Vagina (tissue), 2 donors: ENCODE results near the gene CDK5R1. TPM values are rescaled to one million over a fixed set of nuclear protein-coding genes. Genes with fewer than 3 reads are reported as not detected.

Experiments
- DNase-seq, 2 donors: peaks; one replicate each; pipeline ENCODE4 v3.0.0-alpha.2; 2017; ENCODE audit errors: extremely low spot score in 2 of 2
- H3K27ac ChIP-seq: fragments of 200-600 bp; sonication (generic); one replicate; pipeline ENCODE4 v1.5.1; 2019
- H3K27me3 ChIP-seq: fragments of 200-600 bp; sonication (generic); one replicate; pipeline ENCODE4 v1.5.1; 2019
- H3K36me3 ChIP-seq, 2 donors: fragments of 200-600 bp; sonication (generic); one replicate each; pipeline ENCODE4 v1.5.1; 2017 to 2019
- H3K4me1 ChIP-seq: fragments of 200-600 bp; sonication (generic); one replicate; pipeline ENCODE4 v1.5.1; 2019
- H3K4me3 ChIP-seq, 2 donors: fragments of 200-600 bp; sonication (generic); 1 replicate in 1 of 2; 2 replicates in 1 of 2; pipeline ENCODE4 v1.5.1; 2016 to 2019
- H3K9me3 ChIP-seq: fragments of 200-600 bp; sonication (generic); one replicate; pipeline ENCODE4 v1.5.1; 2019
- CTCF ChIP-seq, 3 experiments: fragments of 450-650 bp in 2 of 3; fragments of 200-600 bp in 1 of 3; sonication (generic) in 1 of 3; IDR thresholded peaks; one replicate each; pipeline ENCODE4 v1.5.1; 2017 to 2019; ENCODE audit warnings: antibody characterized with exemption in 3 of 3, mild to moderate bottlenecking in 2 of 3, moderate library complexity in 2 of 3
- POLR2A ChIP-seq, 2 donors: fragments of 450-650 bp; IDR thresholded peaks; one replicate each; pipeline ENCODE4 v1.6.1; 2017; ENCODE audit warnings: antibody characterized with exemption in 2 of 2, mild to moderate bottlenecking in 2 of 2, moderate library complexity in 2 of 2
- POLR2AphosphoS5 ChIP-seq, 2 donors: sonication (generic); formaldehyde crosslinking; IDR thresholded peaks; one replicate each; pipeline ENCODE4 v1.9.0; 2017; ENCODE audit warnings: antibody characterized with exemption in 2 of 2, mild to moderate bottlenecking in 2 of 2, low read depth in 1 of 2; ENCODE audit not compliant: insufficient read depth in 1 of 2
- intact Hi-C: fragments of 100-400 bp; cut with DNase I; formaldehyde crosslinking; loops from one replicate; pipeline ENCODE4 v1.15.1; 2023
- total RNA-seq: library from RNA; depleted of rRNA; stranded (reverse); fragments of >200 nt; gene quantifications from one replicate; pipeline ENCODE4 v1.2.3, GENCODE V29; 2016

CDK5R1 gene
- total RNA-seq, 1 donor from 2014 or later, result 4.9 TPM

- no peak overlapping the region for H3K4me3 ChIP-seq
- H3K4me1 ChIP-seq, result peaks cover 12% of the 10 kb centered on the region
- no peak for DNase-seq
- intact Hi-C loops, result no loop called here
- no peaks in the 10 kb centered on the region for H3K27me3 ChIP-seq
- no peak overlapping the region for H3K27ac ChIP-seq
- H3K9me3 ChIP-seq, result no peaks in the 10 kb centered on the region
- H3K36me3 ChIP-seq, result no peaks in the 10 kb centered on the region
- TF ChIP-seq POLR2AphosphoS5 (IDR thresholded peaks at IDR 0.05; ENCODE audit: insufficient read depth in 1 of 2, low read depth in 1 of 2), result no peak
- TF ChIP-seq POLR2A (IDR thresholded peaks at IDR 0.05), result no peak
- no peak for TF ChIP-seq CTCF (IDR thresholded peaks at IDR 0.05)
These were observed 7.3 kb downstream of the CDK5R1 start for GRCh38 chr17:32493976-32494513.

- H3K9me3 ChIP-seq, result no peaks in the 10 kb centered on the region
- H3K27me3 ChIP-seq, result no peaks in the 10 kb centered on the region
- no peak for DNase-seq
- H3K4me3 ChIP-seq, result no peak overlapping the region
- intact Hi-C loops, result loop anchor here (5.0 kb wide), 1 partner anchor 248 kb away; no protein-coding TSS in a partner anchor
- no peak overlapping the region for H3K27ac ChIP-seq
- H3K36me3 ChIP-seq, result no peaks in the 10 kb centered on the region
- peaks cover 12% of the 10 kb centered on the region for H3K4me1 ChIP-seq
- TF ChIP-seq POLR2A (IDR thresholded peaks at IDR 0.05) (no peak), CTCF (IDR thresholded peaks at IDR 0.05) (no peak), POLR2AphosphoS5 (IDR thresholded peaks at IDR 0.05; ENCODE audit: insufficient read depth in 1 of 2, low read depth in 1 of 2) (no peak)
These were observed 8.0 kb downstream of the CDK5R1 start for GRCh38 chr17:32494621-32495358.

GRCh38 chr17:32495359-32496231, 8.8 kb downstream of the CDK5R1 start:
- H3K4me1 ChIP-seq, result peaks cover 12% of the 10 kb centered on the region
- H3K27me3 ChIP-seq, result no peaks in the 10 kb centered on the region

GRCh38 chr17:32496395-32497073, 9.7 kb downstream of the CDK5R1 start:
- peaks cover 12% of the 10 kb centered on the region for H3K4me1 ChIP-seq
- intact Hi-C loops, result loop anchor here (5.0 kb wide), 1 partner anchor 246 kb away; no protein-coding TSS in a partner anchor
- H3K27me3 ChIP-seq, result no peaks in the 10 kb centered on the region
- no peak for DNase-seq
- no peak overlapping the region for H3K27ac ChIP-seq
- no peaks in the 10 kb centered on the region for H3K9me3 ChIP-seq
- no peak overlapping the region for H3K4me3 ChIP-seq
- TF ChIP-seq POLR2AphosphoS5 (IDR thresholded peaks at IDR 0.05; ENCODE audit: insufficient read depth in 1 of 2, low read depth in 1 of 2) (no peak), CTCF (IDR thresholded peaks at IDR 0.05) (no peak), POLR2A (IDR thresholded peaks at IDR 0.05) (no peak)
- no peaks in the 10 kb centered on the region for H3K36me3 ChIP-seq

More at GRCh38 chr17:32495359-32496231, 8.8 kb downstream of the CDK5R1 start:
- intact Hi-C loops, result loop anchor here (5.0 kb wide), 1 partner anchor 247 kb away; no protein-coding TSS in a partner anchor
- Histone ChIP-seq H3K36me3 (no peaks in the 10 kb centered on the region), H3K4me3 (peak overlapping the region in 1 of 2 donors; percentile 4), H3K9me3 (no peaks in the 10 kb centered on the region), H3K27ac (no peak overlapping the region)
- TF ChIP-seq CTCF (IDR thresholded peaks at IDR 0.05) (no peak), POLR2A (IDR thresholded peaks at IDR 0.05) (no peak), POLR2AphosphoS5 (IDR thresholded peaks at IDR 0.05; ENCODE audit: insufficient read depth in 1 of 2, low read depth in 1 of 2) (no peak)
- DNase-seq, result no peak
